ENCODE measurements around the gene GYS2. TPM values are rescaled to one million over a fixed set of nuclear protein-coding genes. Genes with fewer than 3 reads are reported as not detected.

GYS2 gene
- total and polyA plus RNA-seq, 2 of the 4 experiments (the other 2 are of a cell fraction): not detected

DNA sequence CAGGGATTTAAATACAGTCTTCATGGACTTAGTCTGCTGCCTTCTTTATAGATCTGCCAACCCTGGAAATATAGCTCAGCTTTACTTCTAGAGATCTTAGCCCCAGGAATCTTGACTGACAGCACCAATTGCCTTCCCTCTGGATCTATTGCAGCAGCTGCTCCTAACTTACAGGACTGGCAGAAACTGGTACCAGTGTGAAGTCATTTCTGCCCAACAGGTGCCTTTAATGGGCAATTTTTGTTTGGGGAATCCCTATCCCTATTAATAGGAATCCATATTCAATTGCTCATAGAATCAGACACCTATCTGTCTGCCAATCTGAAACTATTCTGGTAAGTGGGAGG, 51.3 kb downstream of the GYS2 start:
- H3K4me2 ChIP-seq (ENCODE audit: low read depth, low read length): no peak overlapping the region
- H3K18ac ChIP-seq (ENCODE audit: low read depth, low read length): no peak overlapping the region
- intact Hi-C loops (cut with micrococcal nuclease): no loop called here
- no peaks in the 10 kb centered on the region for H4K20me1 ChIP-seq (ENCODE audit: insufficient read depth, low read length)
- no TSS peak for BruUV-seq (replicated peaks)
- DNase-seq (no peak), ATAC-seq (ENCODE audit: low read depth) (no peak)
- no peak overlapping the region for H2BK20ac ChIP-seq (ENCODE audit: low read depth, low read length)
- no peak overlapping the region for H4K8ac ChIP-seq (ENCODE audit: low read depth in 2 of 2, low read length in 2 of 2)
- no peak overlapping the region for H3K4me3 ChIP-seq (ENCODE audit: insufficient read depth, low read depth, low read length)
- no peaks in the 10 kb centered on the region; the same call in 1 of the 2 replicates for H3K4me1 ChIP-seq (ENCODE audit: control insufficient read depth, insufficient read depth, low read length)
- in situ Hi-C loops (cut with MboI; ENCODE audit: low sequenced_read_pairs): no loop called here
- H3K56ac ChIP-seq (ENCODE audit: extremely low read depth, insufficient read depth, low read length): no peak overlapping the region
- H4K91ac ChIP-seq (ENCODE audit: insufficient read depth, low read depth, low read length): no peak overlapping the region
- ChIA-PET CTCF (no interaction called here), POLR2A (ENCODE audit: unreplicated experiment) (no interaction called here)
- H3K27me3 ChIP-seq (ENCODE audit: control insufficient read depth, insufficient read depth, low read length): peaks cover 4% of the 10 kb centered on the region
- no peaks in the 10 kb centered on the region for H3K9me3 ChIP-seq (ENCODE audit: control insufficient read depth, insufficient read depth, low read length)
- H2AFZ ChIP-seq (replicated peaks; ENCODE audit: low read length, poor library complexity): no peak overlapping the region
- no peak overlapping the region for H3K4ac ChIP-seq (ENCODE audit: low read depth, low read length)
- H3K36me3 ChIP-seq (ENCODE audit: control insufficient read depth, insufficient read depth, low read length): no peaks in the 10 kb centered on the region
- no peaks in the 10 kb centered on the region for H3K9me1 ChIP-seq (ENCODE audit: insufficient read depth, low read length)
- no peak overlapping the region for H2BK15ac ChIP-seq (ENCODE audit: low read depth, low read length)
- H3K23ac ChIP-seq (ENCODE audit: low read depth, low read length): no peak overlapping the region
- H3K27ac ChIP-seq (ENCODE audit: insufficient read depth, low read length): no peak overlapping the region
- H2AK5ac ChIP-seq (ENCODE audit: low read depth, low read length): no peak overlapping the region
- H3K79me1 ChIP-seq (ENCODE audit: low read depth in 1 of 2, low read length in 2 of 2): no peaks in the 10 kb centered on the region
- dilution Hi-C loops (cut with HindIII; ENCODE audit: low sequenced_read_pairs, unreplicated experiment): no loop called here
- TF ChIP-seq USF2 (IDR thresholded peaks at IDR 0.05; ENCODE audit: low read depth, low read length) (no peak), MAFK (IDR thresholded peaks at IDR 0.05; ENCODE audit: low read depth, low read length) (no peak), NFE2L2 (IDR thresholded peaks at IDR 0.05; ENCODE audit: low read depth, low read length) (no peak), ELK1 (IDR thresholded peaks at IDR 0.05; ENCODE audit: borderline replicate concordance, low read depth, low read length) (no peak), RCOR1 (IDR thresholded peaks at IDR 0.05; ENCODE audit: insufficient replicate concordance, low read length) (no peak), BHLHE40 (IDR thresholded peaks at IDR 0.05; ENCODE audit: low read depth, low read length) (no peak), MXI1 (IDR thresholded peaks at IDR 0.05; ENCODE audit: borderline replicate concordance, low read depth, low read length) (no peak), RFX5 (IDR thresholded peaks at IDR 0.05; ENCODE audit: low read depth, low read length) (no peak), RAD21 (IDR thresholded peaks at IDR 0.05; ENCODE audit: low read length) (no peak)
- H4K5ac ChIP-seq (ENCODE audit: low read depth, low read length): no peak overlapping the region
- H2AK9ac ChIP-seq (replicated peaks; ENCODE audit: low read depth, low read length, poor library complexity): no peak overlapping the region
- no peak overlapping the region for H2BK120ac ChIP-seq (ENCODE audit: low read depth, low read length)
- no peak overlapping the region for H3K9ac ChIP-seq (ENCODE audit: low read depth, low read length)
- no peak overlapping the region for H3K14ac ChIP-seq (replicated peaks; ENCODE audit: low read depth, low read length)
- no peak overlapping the region for H2BK5ac ChIP-seq (ENCODE audit: low read depth, low read length, poor library complexity, severe bottlenecking)

Measured in IMR-90 (cell line).